ENCODE measurements around the gene IL24.

The IL24 gene

DNA sequence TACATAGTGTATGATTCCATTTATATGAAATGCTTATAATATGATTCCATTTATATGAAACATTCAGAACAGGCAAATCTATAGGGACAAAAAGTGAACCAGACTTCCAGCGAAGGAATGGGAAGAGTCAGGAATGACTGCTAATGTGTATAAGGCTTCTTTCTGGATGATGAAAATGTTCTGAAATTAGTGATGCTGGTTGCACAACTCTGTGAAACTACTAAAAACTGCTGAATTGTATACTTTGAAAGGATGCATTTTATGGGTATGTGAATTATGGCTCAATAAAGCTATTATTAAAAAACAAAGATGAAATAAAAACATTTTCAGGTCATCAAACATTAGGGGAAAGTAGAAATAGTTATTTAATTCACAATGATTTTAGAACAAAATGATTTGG, 14.1 kb upstream of the IL24 start:
- Histone ChIP-seq H3K4me3 (replicated peaks; ENCODE audit: insufficient read depth, low read length) (no peak overlapping the region), H3K27ac (replicated peaks) (no peak overlapping the region), H3K27me3 (ENCODE audit: insufficient read depth, poor library complexity, severe bottlenecking) (peaks cover 9% of the 10 kb centered on the region)
- TF ChIP-seq SPI1 (IDR thresholded peaks at IDR 0.05; ENCODE audit: borderline replicate concordance, low read depth) (no peak), POLR2AphosphoS5 (IDR thresholded peaks at IDR 0.05; ENCODE audit: low read depth) (no peak), GABPA (IDR thresholded peaks at IDR 0.05; ENCODE audit: low read depth) (no peak)
- TF ChIP-seq, protein P1, sequence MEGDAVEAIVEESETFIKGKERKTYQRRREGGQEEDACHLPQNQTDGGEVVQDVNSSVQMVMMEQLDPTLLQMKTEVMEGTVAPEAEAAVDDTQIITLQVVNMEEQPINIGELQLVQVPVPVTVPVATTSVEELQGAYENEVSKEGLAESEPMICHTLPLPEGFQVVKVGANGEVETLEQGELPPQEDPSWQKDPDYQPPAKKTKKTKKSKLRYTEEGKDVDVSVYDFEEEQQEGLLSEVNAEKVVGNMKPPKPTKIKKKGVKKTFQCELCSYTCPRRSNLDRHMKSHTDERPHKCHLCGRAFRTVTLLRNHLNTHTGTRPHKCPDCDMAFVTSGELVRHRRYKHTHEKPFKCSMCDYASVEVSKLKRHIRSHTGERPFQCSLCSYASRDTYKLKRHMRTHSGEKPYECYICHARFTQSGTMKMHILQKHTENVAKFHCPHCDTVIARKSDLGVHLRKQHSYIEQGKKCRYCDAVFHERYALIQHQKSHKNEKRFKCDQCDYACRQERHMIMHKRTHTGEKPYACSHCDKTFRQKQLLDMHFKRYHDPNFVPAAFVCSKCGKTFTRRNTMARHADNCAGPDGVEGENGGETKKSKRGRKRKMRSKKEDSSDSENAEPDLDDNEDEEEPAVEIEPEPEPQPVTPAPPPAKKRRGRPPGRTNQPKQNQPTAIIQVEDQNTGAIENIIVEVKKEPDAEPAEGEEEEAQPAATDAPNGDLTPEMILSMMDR (IDR thresholded peaks at IDR 0.05; ENCODE audit: insufficient read depth, low read length): no peak
- TF ChIP-seq, protein P2, sequence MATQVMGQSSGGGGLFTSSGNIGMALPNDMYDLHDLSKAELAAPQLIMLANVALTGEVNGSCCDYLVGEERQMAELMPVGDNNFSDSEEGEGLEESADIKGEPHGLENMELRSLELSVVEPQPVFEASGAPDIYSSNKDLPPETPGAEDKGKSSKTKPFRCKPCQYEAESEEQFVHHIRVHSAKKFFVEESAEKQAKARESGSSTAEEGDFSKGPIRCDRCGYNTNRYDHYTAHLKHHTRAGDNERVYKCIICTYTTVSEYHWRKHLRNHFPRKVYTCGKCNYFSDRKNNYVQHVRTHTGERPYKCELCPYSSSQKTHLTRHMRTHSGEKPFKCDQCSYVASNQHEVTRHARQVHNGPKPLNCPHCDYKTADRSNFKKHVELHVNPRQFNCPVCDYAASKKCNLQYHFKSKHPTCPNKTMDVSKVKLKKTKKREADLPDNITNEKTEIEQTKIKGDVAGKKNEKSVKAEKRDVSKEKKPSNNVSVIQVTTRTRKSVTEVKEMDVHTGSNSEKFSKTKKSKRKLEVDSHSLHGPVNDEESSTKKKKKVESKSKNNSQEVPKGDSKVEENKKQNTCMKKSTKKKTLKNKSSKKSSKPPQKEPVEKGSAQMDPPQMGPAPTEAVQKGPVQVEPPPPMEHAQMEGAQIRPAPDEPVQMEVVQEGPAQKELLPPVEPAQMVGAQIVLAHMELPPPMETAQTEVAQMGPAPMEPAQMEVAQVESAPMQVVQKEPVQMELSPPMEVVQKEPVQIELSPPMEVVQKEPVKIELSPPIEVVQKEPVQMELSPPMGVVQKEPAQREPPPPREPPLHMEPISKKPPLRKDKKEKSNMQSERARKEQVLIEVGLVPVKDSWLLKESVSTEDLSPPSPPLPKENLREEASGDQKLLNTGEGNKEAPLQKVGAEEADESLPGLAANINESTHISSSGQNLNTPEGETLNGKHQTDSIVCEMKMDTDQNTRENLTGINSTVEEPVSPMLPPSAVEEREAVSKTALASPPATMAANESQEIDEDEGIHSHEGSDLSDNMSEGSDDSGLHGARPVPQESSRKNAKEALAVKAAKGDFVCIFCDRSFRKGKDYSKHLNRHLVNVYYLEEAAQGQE (IDR thresholded peaks at IDR 0.05; ENCODE audit: insufficient replicate concordance, low read depth): no peak
- DNase-seq (ENCODE audit: low read depth in 1 of 2, low spot score in 1 of 2): no peak

DNA sequence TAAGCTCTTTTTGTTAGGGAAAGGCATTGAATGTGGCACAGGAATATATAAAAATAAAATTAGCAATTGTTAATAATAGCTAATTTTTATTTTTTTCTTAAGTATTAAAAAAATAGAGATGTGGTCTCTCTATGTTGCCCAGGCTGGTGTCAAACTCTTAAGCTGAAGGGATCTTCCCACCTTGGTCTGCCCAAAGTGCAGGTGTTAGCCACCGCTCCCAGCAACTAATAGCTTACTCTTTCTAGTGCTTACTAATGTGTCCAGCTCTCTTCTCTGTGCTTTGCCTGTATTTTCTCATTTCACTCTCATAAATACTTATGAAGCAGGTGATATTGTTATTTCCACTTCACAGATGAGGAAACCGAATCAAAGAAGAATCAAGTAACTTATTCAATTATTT, 13.4 kb upstream of the IL24 start:
- no peak for DNase-seq (ENCODE audit: low read depth in 1 of 2, low spot score in 1 of 2)

DNA sequence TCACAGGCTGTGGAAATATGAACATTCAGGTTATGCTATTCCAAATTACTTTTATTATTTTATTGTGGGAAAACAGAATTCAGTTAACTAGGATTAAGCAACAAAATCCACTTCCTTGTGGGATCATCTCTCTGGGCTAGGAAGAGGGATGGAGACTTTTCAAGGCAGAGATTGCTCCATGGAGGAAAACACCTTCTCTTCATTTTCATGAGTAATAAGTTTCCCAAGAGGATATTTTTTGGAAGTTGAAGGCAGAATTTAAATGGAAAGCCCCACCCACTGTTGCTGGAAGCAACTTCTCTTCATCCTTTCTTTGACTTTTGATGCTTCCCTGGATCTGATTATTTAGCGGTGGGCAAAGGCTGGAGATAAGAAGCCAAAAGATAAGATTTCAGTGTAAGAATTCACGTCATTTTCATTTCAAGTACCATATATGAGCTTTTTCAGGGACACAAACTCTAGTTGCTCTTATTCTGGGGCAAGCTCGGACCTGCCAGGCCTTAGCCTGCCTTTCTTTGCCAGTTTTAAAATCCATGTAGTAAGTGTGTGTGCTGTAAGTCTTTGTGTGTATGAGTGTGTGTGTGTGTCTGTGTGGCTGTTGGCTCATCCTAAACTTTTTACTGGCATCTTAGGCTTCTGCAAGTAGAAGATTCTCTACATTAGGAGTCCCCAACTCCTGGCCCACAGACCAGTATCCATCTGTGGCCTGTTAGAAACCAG, 11.7 kb upstream of the IL24 start:
- no peak for TF ChIP-seq GABPA (IDR thresholded peaks at IDR 0.05; ENCODE audit: low read depth)
- no peak for TF ChIP-seq SPI1 (IDR thresholded peaks at IDR 0.05; ENCODE audit: borderline replicate concordance, low read depth)
- TF ChIP-seq, protein P2 (IDR thresholded peaks at IDR 0.05; ENCODE audit: insufficient replicate concordance, low read depth): no peak
- TF ChIP-seq POLR2AphosphoS5 (IDR thresholded peaks at IDR 0.05; ENCODE audit: low read depth): no peak
- TF ChIP-seq, protein P1 (IDR thresholded peaks at IDR 0.05; ENCODE audit: insufficient read depth, low read length): no peak
- Histone ChIP-seq H3K27ac (replicated peaks) (no peak overlapping the region), H3K27me3 (ENCODE audit: insufficient read depth, poor library complexity, severe bottlenecking) (peaks cover 14% of the 10 kb centered on the region), H3K4me3 (replicated peaks; ENCODE audit: insufficient read depth, low read length) (no peak overlapping the region)
- no peak for DNase-seq (ENCODE audit: low read depth in 1 of 2, low spot score in 1 of 2)

More for the DNA sequence above, 13.4 kb upstream of the IL24 start:
- Histone ChIP-seq H3K27me3 (ENCODE audit: insufficient read depth, poor library complexity, severe bottlenecking) (peaks cover 14% of the 10 kb centered on the region), H3K27ac (replicated peaks) (no peak overlapping the region), H3K4me3 (replicated peaks; ENCODE audit: insufficient read depth, low read length) (no peak overlapping the region)
- TF ChIP-seq, protein P2 (IDR thresholded peaks at IDR 0.05; ENCODE audit: insufficient replicate concordance, low read depth): no peak
- TF ChIP-seq, protein P1 (IDR thresholded peaks at IDR 0.05; ENCODE audit: insufficient read depth, low read length): no peak
- TF ChIP-seq POLR2AphosphoS5 (IDR thresholded peaks at IDR 0.05; ENCODE audit: low read depth) (no peak), SPI1 (IDR thresholded peaks at IDR 0.05; ENCODE audit: borderline replicate concordance, low read depth) (no peak), GABPA (IDR thresholded peaks at IDR 0.05; ENCODE audit: low read depth) (no peak)

Data from HL-60 (cell line).